ENCODE measurements around the gene ZNF326. TPM values are rescaled to one million over a fixed set of nuclear protein-coding genes. Genes with fewer than 3 reads are reported as not detected.

ZNF326 gene
- polyA plus RNA-seq, 1 of the 3 experiments (the other 2 are of a cell fraction) = 16.4 TPM

GRCh38 chr1:89999628-90000027 is 4.7 kb downstream of the ZNF326 start:
- TF ChIP-seq FOSL2 (IDR thresholded peaks at IDR 0.05; ENCODE audit: borderline replicate concordance, low read depth) (no peak), USF1 (IDR thresholded peaks at IDR 0.05; ENCODE audit: borderline replicate concordance, low read depth) (no peak), REST (IDR thresholded peaks at IDR 0.05; ENCODE audit: low read depth, low read length) (no peak), RAD21 (IDR thresholded peaks at IDR 0.05; ENCODE audit: low read length) (no peak), SIN3A (IDR thresholded peaks at IDR 0.05; ENCODE audit: borderline replicate concordance, low read depth, low read length) (no peak), NFIC (IDR thresholded peaks at IDR 0.05; ENCODE audit: borderline replicate concordance) (no peak), CTCF (IDR thresholded peaks at IDR 0.05) (no peak), FOXJ3 (CRISPR knock-in tag; IDR thresholded peaks at IDR 0.05) (no peak)
- H3F3A ChIP-seq (replicated peaks; ENCODE audit: insufficient read depth) = peaks cover 14% of the 10 kb centered on the region
- peaks cover 87% of the 10 kb centered on the region for H4K20me1 ChIP-seq (ENCODE audit: insufficient read depth)
- WGBS (ENCODE audit: low lambda C conversion rate) = 90% methylated on average over 3 of the region's 3 CpGs
- no peaks in the 10 kb centered on the region for H3K27me3 ChIP-seq (ENCODE audit: insufficient read depth)
- no peak overlapping the region for H3K4me2 ChIP-seq
- H3K9me2 ChIP-seq = no peaks in the 10 kb centered on the region
- H3K79me2 ChIP-seq (ENCODE audit: insufficient read depth) = peaks cover 95% of the 10 kb centered on the region
- H3K9ac ChIP-seq = no peak overlapping the region
- H3K4me1 ChIP-seq (ENCODE audit: control insufficient read depth in 1 of 2, insufficient read depth in 2 of 2, low read depth in 1 of 2, low read length in 1 of 2) = peaks cover 12 to 33% of the 10 kb centered on the region in 2 experiments; a peak in 3 of 4 replicates
- DNase-seq = no peak
- peaks cover 24 to 37% of the 10 kb centered on the region in 2 experiments for H3K36me3 ChIP-seq (replicated peaks in 1 of 2; ENCODE audit: control insufficient read depth in 1 of 2, insufficient read depth in 2 of 2, low read length in 1 of 2)
- no peak overlapping the region for H3K4me3 ChIP-seq (ENCODE audit: low read depth in 2 of 2, low read length in 1 of 2)
- no peak overlapping the region for H2AFZ ChIP-seq (ENCODE audit: low read depth)
- CTCF ChIA-PET = interaction anchor here (0.8 kb wide), 1 partner anchor 14 kb away, joined by 3 read pairs; no protein-coding TSS in a partner anchor
- no peak overlapping the region for H3K27ac ChIP-seq (ENCODE audit: low read depth in 2 of 2, low read length in 1 of 2)
- POLR2A ChIA-PET = no interaction called here
- no peaks in the 10 kb centered on the region for H3K9me3 ChIP-seq

- ChIA-PET CTCF (interaction anchor here (1.2 to 1.6 kb wide), 2 partner anchors 17 to 197 kb away, joined by 4 to 5 read pairs; no protein-coding TSS in a partner anchor), POLR2A (no interaction called here)
- TF ChIP-seq TEAD4 (IDR thresholded peaks at IDR 0.05; ENCODE audit: borderline replicate concordance, insufficient read depth) (no peak), NFIC (IDR thresholded peaks at IDR 0.05; ENCODE audit: borderline replicate concordance) (no peak), TAF1 (IDR thresholded peaks at IDR 0.05; ENCODE audit: borderline replicate concordance, low read depth, low read length) (no peak), MXI1 (IDR thresholded peaks at IDR 0.05; ENCODE audit: low read depth, low read length) (no peak), NRF1 (IDR thresholded peaks at IDR 0.05; ENCODE audit: low read depth, low read length) (no peak), ZBTB33 (IDR thresholded peaks at IDR 0.05; ENCODE audit: borderline replicate concordance, low read depth) (no peak), CTCF (IDR thresholded peaks at IDR 0.05) (no peak; the same call in 1 of the 2 replicates)
These were observed 6.2 kb downstream of the ZNF326 start for GRCh38 chr1:90000934-90001676.

More at GRCh38 chr1:90000934-90001676, 6.2 kb downstream of the ZNF326 start:
- H3F3A ChIP-seq (replicated peaks; ENCODE audit: insufficient read depth) = peaks cover 14% of the 10 kb centered on the region
- H3K9me3 ChIP-seq = no peaks in the 10 kb centered on the region
- peaks cover 12 to 33% of the 10 kb centered on the region in 2 experiments; a peak in 3 of 4 replicates for H3K4me1 ChIP-seq (ENCODE audit: control insufficient read depth in 1 of 2, insufficient read depth in 2 of 2, low read depth in 1 of 2, low read length in 1 of 2)
- H3K36me3 ChIP-seq (replicated peaks in 1 of 2; ENCODE audit: control insufficient read depth in 1 of 2, insufficient read depth in 2 of 2, low read length in 1 of 2) = peaks cover 38 to 51% of the 10 kb centered on the region in 2 experiments
- H3K9ac ChIP-seq = no peak overlapping the region
- WGBS (ENCODE audit: low lambda C conversion rate) = 93% methylated on average over 2 of the region's 2 CpGs
- H3K27me3 ChIP-seq (ENCODE audit: insufficient read depth) = no peaks in the 10 kb centered on the region
- no peak overlapping the region for H3K27ac ChIP-seq (ENCODE audit: low read depth in 2 of 2, low read length in 1 of 2)
- peaks cover 91% of the 10 kb centered on the region for H4K20me1 ChIP-seq (ENCODE audit: insufficient read depth)
- no peak overlapping the region for H3K4me2 ChIP-seq
- no peak overlapping the region for H2AFZ ChIP-seq (ENCODE audit: low read depth)
- H3K9me2 ChIP-seq = no peaks in the 10 kb centered on the region
- DNase-seq = no peak
- H3K4me3 ChIP-seq (ENCODE audit: low read depth in 2 of 2, low read length in 1 of 2) = no peak overlapping the region
- peaks cover 98% of the 10 kb centered on the region for H3K79me2 ChIP-seq (ENCODE audit: insufficient read depth)
